ENCODE measurements around the gene LCAT.
"Not testable (repeated sequence)": the region's sequence is repeated elsewhere in the genome, so short reads cannot be mapped to it uniquely, and the experiment has no call there.

LCAT gene

GRCh38 chr16:67922740-67923139, 21.2 kb downstream of the LCAT start:
- DNase-seq (ENCODE audit: low read depth, low spot score) = no peak
- no peak overlapping the region for H3K4me3 ChIP-seq (ENCODE audit: insufficient read length, low read depth)
- no peak overlapping the region for H3K9ac ChIP-seq (ENCODE audit: insufficient read length, low read depth)
- no peaks in the 10 kb centered on the region for H3K9me3 ChIP-seq (ENCODE audit: insufficient read depth, low read length)
- peaks cover 48% of the 10 kb centered on the region for H3K36me3 ChIP-seq (ENCODE audit: insufficient read depth, insufficient read length, low read length)
- peaks cover 19% of the 10 kb centered on the region for H3K4me1 ChIP-seq (ENCODE audit: insufficient read depth, insufficient read length)
- no peaks in the 10 kb centered on the region for H3K27me3 ChIP-seq (ENCODE audit: insufficient read depth, insufficient read length)
- TF ChIP-seq SUZ12 (IDR thresholded peaks at IDR 0.05; ENCODE audit: extremely low read depth, insufficient read depth, insufficient read length) (no peak), ZNF274 (IDR thresholded peaks at IDR 0.05; ENCODE audit: low read depth, low read length) (no peak), YY1 (IDR thresholded peaks at IDR 0.05; ENCODE audit: insufficient read depth, insufficient read length) (no peak)

- Histone ChIP-seq H3K27me3 (ENCODE audit: insufficient read depth, insufficient read length) (no peaks in the 10 kb centered on the region), H3K4me1 (ENCODE audit: insufficient read depth, insufficient read length) (peaks cover 24% of the 10 kb centered on the region), H3K9ac (ENCODE audit: insufficient read length, low read depth) (no peak overlapping the region), H3K36me3 (ENCODE audit: insufficient read depth, insufficient read length, low read length) (peaks cover 44% of the 10 kb centered on the region), H3K9me3 (ENCODE audit: insufficient read depth, low read length) (no peaks in the 10 kb centered on the region), H3K4me3 (ENCODE audit: insufficient read length, low read depth) (no peak overlapping the region)
- DNase-seq (ENCODE audit: low read depth, low spot score) = no peak
- TF ChIP-seq ZNF274 (IDR thresholded peaks at IDR 0.05; ENCODE audit: low read depth, low read length) = no peak
- no peak for TF ChIP-seq YY1 (IDR thresholded peaks at IDR 0.05; ENCODE audit: insufficient read depth, insufficient read length)
- no peak for TF ChIP-seq SUZ12 (IDR thresholded peaks at IDR 0.05; ENCODE audit: extremely low read depth, insufficient read depth, insufficient read length)
Measured at GRCh38 chr16:67922221-67922620, 21.7 kb downstream of the LCAT start.

- Histone ChIP-seq H3K4me3 (ENCODE audit: insufficient read length, low read depth) (no peak overlapping the region), H3K27me3 (ENCODE audit: insufficient read depth, insufficient read length) (no peaks in the 10 kb centered on the region), H3K9ac (ENCODE audit: insufficient read length, low read depth) (no peak overlapping the region), H3K36me3 (ENCODE audit: insufficient read depth, insufficient read length, low read length) (peaks cover 54% of the 10 kb centered on the region), H3K4me1 (ENCODE audit: insufficient read depth, insufficient read length) (peaks cover 27% of the 10 kb centered on the region), H3K9me3 (ENCODE audit: insufficient read depth, low read length) (no peaks in the 10 kb centered on the region)
- DNase-seq (ENCODE audit: low read depth, low spot score) = no peak
- TF ChIP-seq YY1 (IDR thresholded peaks at IDR 0.05; ENCODE audit: insufficient read depth, insufficient read length) = no peak
Measured at GRCh38 chr16:67919622-67920221, 24.2 kb downstream of the LCAT start.

GRCh38 chr16:67917852-67918236, 26.1 kb downstream of the LCAT start:
- Histone ChIP-seq H3K36me3 (ENCODE audit: insufficient read depth, insufficient read length, low read length) (peaks cover 36% of the 10 kb centered on the region), H3K27me3 (ENCODE audit: insufficient read depth, insufficient read length) (no peaks in the 10 kb centered on the region), H3K9me3 (ENCODE audit: insufficient read depth, low read length) (no peaks in the 10 kb centered on the region), H3K9ac (ENCODE audit: insufficient read length, low read depth) (peak overlapping the region; percentile 44), H3K4me3 (ENCODE audit: insufficient read length, low read depth) (no peak overlapping the region), H3K4me1 (ENCODE audit: insufficient read depth, insufficient read length) (peaks cover 29% of the 10 kb centered on the region)
- DNase-seq (ENCODE audit: low read depth, low spot score) = no peak
- TF ChIP-seq ZNF274 (IDR thresholded peaks at IDR 0.05; ENCODE audit: low read depth, low read length) (no peak), SUZ12 (IDR thresholded peaks at IDR 0.05; ENCODE audit: extremely low read depth, insufficient read depth, insufficient read length) (no peak)

GRCh38 chr16:67917140-67917851, 26.6 kb downstream of the LCAT start:
- TF ChIP-seq YY1 (IDR thresholded peaks at IDR 0.05; ENCODE audit: insufficient read depth, insufficient read length) = no peak
- no peak for TF ChIP-seq SUZ12 (IDR thresholded peaks at IDR 0.05; ENCODE audit: extremely low read depth, insufficient read depth, insufficient read length)
- TF ChIP-seq ZNF274 (IDR thresholded peaks at IDR 0.05; ENCODE audit: low read depth, low read length) = no peak
- Histone ChIP-seq H3K27me3 (ENCODE audit: insufficient read depth, insufficient read length) (no peaks in the 10 kb centered on the region), H3K4me3 (ENCODE audit: insufficient read length, low read depth) (no peak overlapping the region), H3K9me3 (ENCODE audit: insufficient read depth, low read length) (no peaks in the 10 kb centered on the region), H3K4me1 (ENCODE audit: insufficient read depth, insufficient read length) (peaks cover 29% of the 10 kb centered on the region), H3K9ac (ENCODE audit: insufficient read length, low read depth) (peak overlapping the region; percentile 44), H3K36me3 (ENCODE audit: insufficient read depth, insufficient read length, low read length) (peaks cover 34% of the 10 kb centered on the region)
- no peak for DNase-seq (ENCODE audit: low read depth, low spot score)

- no peak for DNase-seq (ENCODE audit: low read depth, low spot score)
- no peak for TF ChIP-seq YY1 (IDR thresholded peaks at IDR 0.05; ENCODE audit: insufficient read depth, insufficient read length)
- no peak for TF ChIP-seq ZNF274 (IDR thresholded peaks at IDR 0.05; ENCODE audit: low read depth, low read length)
- no peak for TF ChIP-seq SUZ12 (IDR thresholded peaks at IDR 0.05; ENCODE audit: extremely low read depth, insufficient read depth, insufficient read length)
- H3K4me3 ChIP-seq (ENCODE audit: insufficient read length, low read depth) = no peak overlapping the region
- no peak overlapping the region for H3K9ac ChIP-seq (ENCODE audit: insufficient read length, low read depth)
- H3K4me1 ChIP-seq (ENCODE audit: insufficient read depth, insufficient read length) = peaks cover 29% of the 10 kb centered on the region
- peaks cover 45% of the 10 kb centered on the region for H3K36me3 ChIP-seq (ENCODE audit: insufficient read depth, insufficient read length, low read length)
- no peaks in the 10 kb centered on the region for H3K9me3 ChIP-seq (ENCODE audit: insufficient read depth, low read length)
- H3K27me3 ChIP-seq (ENCODE audit: insufficient read depth, insufficient read length) = no peaks in the 10 kb centered on the region
Measured at GRCh38 chr16:67915831-67916723, 27.8 kb downstream of the LCAT start.

- DNase-seq (ENCODE audit: low read depth, low spot score); H3K4me3 ChIP-seq (ENCODE audit: insufficient read length, low read depth); H3K27me3 ChIP-seq (ENCODE audit: insufficient read depth, insufficient read length); H3K9ac ChIP-seq (ENCODE audit: insufficient read length, low read depth); H3K9me3 ChIP-seq (ENCODE audit: insufficient read depth, low read length): not testable (repeated sequence)
- Histone ChIP-seq H3K36me3 (ENCODE audit: insufficient read depth, insufficient read length, low read length) (peaks cover 48% of the 10 kb centered on the region), H3K4me1 (ENCODE audit: insufficient read depth, insufficient read length) (peaks cover 29% of the 10 kb centered on the region)
Measured at GRCh38 chr16:67915496-67915769, 28.5 kb downstream of the LCAT start.
